Measurements from ENCODE around the gene TTLL9.
A peak's percentile ranks its signal among the peaks of the same experiment; 100 is the strongest.

Gene TTLL9

GRCh38 chr20:31879143-31879987 lies 8.9 kb downstream of the TTLL9 start:
- peak; percentile 23 to 42 for DNase-seq (ENCODE audit: low read depth in 2 of 2)

- DNase-seq (ENCODE audit: low read depth in 2 of 2): no peak
Measured at GRCh38 chr20:31881945-31882344, 11.5 kb downstream of the TTLL9 start.

GRCh38 chr20:31883829-31884228 lies 13.4 kb downstream of the TTLL9 start:
- DNase-seq (ENCODE audit: low read depth in 2 of 2): no peak

- no peak for DNase-seq (ENCODE audit: low read depth in 2 of 2)
Measured at GRCh38 chr20:31890646-31891045, 20.2 kb downstream of the TTLL9 start.

- DNase-seq (ENCODE audit: low read depth in 2 of 2): no peak
Measured at GRCh38 chr20:31894980-31895675, 24.7 kb downstream of the TTLL9 start.

- DNase-seq (ENCODE audit: low read depth in 2 of 2): no peak
Measured at GRCh38 chr20:31896049-31896448, 25.6 kb downstream of the TTLL9 start.

- DNase-seq (ENCODE audit: low read depth in 2 of 2): no peak
Measured at GRCh38 chr20:31897541-31897940, 27.1 kb downstream of the TTLL9 start.

- no peak for DNase-seq (ENCODE audit: low read depth in 2 of 2)
Measured at GRCh38 chr20:31901615-31902014, 31.2 kb downstream of the TTLL9 start.

GRCh38 chr20:31903627-31904386 lies 33.4 kb downstream of the TTLL9 start:
- no peak for DNase-seq (ENCODE audit: low read depth in 2 of 2)

GRCh38 chr20:31906001-31906400 lies 35.6 kb downstream of the TTLL9 start:
- no peak for DNase-seq (ENCODE audit: low read depth in 2 of 2)

- DNase-seq (ENCODE audit: low read depth in 2 of 2): no peak
Measured at GRCh38 chr20:31907046-31907445, 36.6 kb downstream of the TTLL9 start.

GRCh38 chr20:31908016-31908415 lies 37.6 kb downstream of the TTLL9 start:
- no peak for DNase-seq (ENCODE audit: low read depth in 2 of 2)

- DNase-seq (ENCODE audit: low read depth in 2 of 2): no peak
Measured at GRCh38 chr20:31908424-31908823, 38.0 kb downstream of the TTLL9 start.

GRCh38 chr20:31909253-31910070 lies 39.0 kb downstream of the TTLL9 start:
- no peak for DNase-seq (ENCODE audit: low read depth in 2 of 2)

GRCh38 chr20:31910071-31910803 lies 39.8 kb downstream of the TTLL9 start:
- DNase-seq (ENCODE audit: low read depth in 2 of 2): no peak

- no peak for DNase-seq (ENCODE audit: low read depth in 2 of 2)
Measured at GRCh38 chr20:31913431-31914157, 43.2 kb downstream of the TTLL9 start.

GRCh38 chr20:31914170-31914569 lies 43.7 kb downstream of the TTLL9 start:
- DNase-seq (ENCODE audit: low read depth in 2 of 2): no peak

- no peak for DNase-seq (ENCODE audit: low read depth in 2 of 2)
Measured at GRCh38 chr20:31915491-31916280, 45.3 kb downstream of the TTLL9 start.

- DNase-seq (ENCODE audit: low read depth in 2 of 2): no peak
Measured at GRCh38 chr20:31916708-31917107, 46.3 kb downstream of the TTLL9 start.
